ENCODE results near the gene JADE1.

The JADE1 gene

GRCh38 chr4:128879283-128879682 is 69.8 kb downstream of the JADE1 start:
- no peak for DNase-seq

GRCh38 chr4:128879971-128880370 is 70.5 kb downstream of the JADE1 start:
- DNase-seq, result no peak

GRCh38 chr4:128880662-128881061 is 71.2 kb downstream of the JADE1 start:
- DNase-seq, result no peak

GRCh38 chr4:128904821-128905220 is 95.3 kb downstream of the JADE1 start:
- no peak for DNase-seq

GRCh38 chr4:128906581-128906980 is 97.1 kb downstream of the JADE1 start:
- DNase-seq, result no peak

GRCh38 chr4:128907981-128908380 is 98.5 kb downstream of the JADE1 start:
- DNase-seq, result no peak

- no peak for DNase-seq
These were observed 99.2 kb downstream of the JADE1 start for GRCh38 chr4:128908735-128909134.

GRCh38 chr4:128913228-128913627 is 103.7 kb downstream of the JADE1 start:
- DNase-seq, result no peak

GRCh38 chr4:128915544-128915943 is 106.0 kb downstream of the JADE1 start:
- no peak for DNase-seq

GRCh38 chr4:128916832-128917231 is 107.3 kb downstream of the JADE1 start:
- no peak for DNase-seq

GRCh38 chr4:128917781-128918180 is 108.3 kb downstream of the JADE1 start:
- DNase-seq, result no peak

- DNase-seq, result no peak
These were observed 112.5 kb downstream of the JADE1 start for GRCh38 chr4:128921954-128922353.

All from NCI-H1436 (cell line).